ENCODE results near the gene RIMBP2.

- TF ChIP-seq ZFP30 (CRISPR knock-in tag; IDR thresholded peaks at IDR 0.05; ENCODE audit: borderline replicate concordance) (no peak), BCLAF1 (IDR thresholded peaks at IDR 0.05; ENCODE audit: borderline replicate concordance in 1 of 2, control insufficient read depth in 1 of 2, low read depth in 2 of 2, low read length in 1 of 2) (no peak), EP300 (IDR thresholded peaks at IDR 0.05; ENCODE audit: low read length) (no peak), CTCF (IDR thresholded peaks at IDR 0.05 in 2 of 3, conservative IDR thresholded peaks at IDR 0.05 in 1 of 3; ENCODE audit: insufficient read depth in 2 of 3, low read depth in 1 of 3, low read length in 3 of 3) (no peak), TCF15 (CRISPR knock-in tag; IDR thresholded peaks at IDR 0.05) (no peak), EZH2 (IDR thresholded peaks at IDR 0.05; ENCODE audit: borderline replicate concordance, low read depth, low read length) (no peak), KAT2B (IDR thresholded peaks at IDR 0.05; ENCODE audit: low read depth, low read length) (no peak)
Observed at GRCh38 chr12:130438711-130439110, 277.4 kb downstream of the RIMBP2 start.

Data from K562 (cell line).